ENCODE data around the gene PRDM15. TPM values are rescaled to one million over a fixed set of nuclear protein-coding genes. Genes with fewer than 3 reads are reported as not detected.

PRDM15 gene
- total RNA-seq, 2 donors from 2014 or later: 6.7 to 18.1 TPM

DNA sequence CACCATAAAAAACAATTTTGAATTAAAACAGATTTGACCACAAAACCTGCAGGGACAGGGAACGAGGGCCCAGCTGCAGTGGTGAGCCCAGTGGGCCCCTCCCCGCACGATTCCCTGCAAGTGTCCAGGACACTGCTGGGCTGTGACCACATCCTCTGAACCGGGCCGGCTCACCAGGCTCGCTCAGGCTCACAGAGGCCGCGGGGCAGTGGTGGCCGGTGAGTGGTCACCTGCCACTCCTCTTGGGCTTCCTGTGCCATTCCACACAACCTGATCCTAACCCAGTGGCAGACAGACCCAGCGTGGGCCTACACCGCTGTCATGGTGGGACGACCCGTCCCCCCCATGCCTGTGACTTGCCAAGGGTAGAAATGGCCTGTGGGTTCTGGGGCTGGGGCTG is 75.8 kb downstream of the PRDM15 start:
- H3K9me3 ChIP-seq: no peaks in the 10 kb centered on the region
- H3K4me1 ChIP-seq (replicated peaks): no peaks in the 10 kb centered on the region
- no peaks in the 10 kb centered on the region for H3K36me3 ChIP-seq
- no peak overlapping the region for H3K4me3 ChIP-seq
- TF ChIP-seq CTCF (IDR thresholded peaks at IDR 0.05) (no peak), POLR2AphosphoS5 (IDR thresholded peaks at IDR 0.05) (no peak), POLR2A (IDR thresholded peaks at IDR 0.05) (no peak)
- intact Hi-C loops (cut with DNase I): no loop called here
- WGBS: 88% methylated on average over 13 of the region's 13 CpGs
- H3K27me3 ChIP-seq (replicated peaks; ENCODE audit: insufficient read depth): no peaks in the 10 kb centered on the region
- H3K27ac ChIP-seq: no peak overlapping the region
- no peak for DNase-seq (ENCODE audit: low spot score)

GRCh38 chr21:41802684-41803083 is 76.5 kb downstream of the PRDM15 start:
- H3K27ac ChIP-seq: peak overlapping the region in 1 of 2 donors; percentile 38
- H3K9me3 ChIP-seq: no peaks in the 10 kb centered on the region
- peak; percentile 87 for DNase-seq (ENCODE audit: low spot score)
- no peaks in the 10 kb centered on the region for H3K27me3 ChIP-seq (replicated peaks; ENCODE audit: insufficient read depth)
- no peaks in the 10 kb centered on the region for H3K36me3 ChIP-seq
- H3K4me1 ChIP-seq (replicated peaks): no peaks in the 10 kb centered on the region
- WGBS: 42% methylated on average over 19 of the region's 19 CpGs
- TF ChIP-seq POLR2A (IDR thresholded peaks at IDR 0.05): no peak
- TF ChIP-seq POLR2AphosphoS5 (IDR thresholded peaks at IDR 0.05): peak; percentile 49
- intact Hi-C loops (cut with DNase I): no loop called here
- no peak overlapping the region for H3K4me3 ChIP-seq

DNA sequence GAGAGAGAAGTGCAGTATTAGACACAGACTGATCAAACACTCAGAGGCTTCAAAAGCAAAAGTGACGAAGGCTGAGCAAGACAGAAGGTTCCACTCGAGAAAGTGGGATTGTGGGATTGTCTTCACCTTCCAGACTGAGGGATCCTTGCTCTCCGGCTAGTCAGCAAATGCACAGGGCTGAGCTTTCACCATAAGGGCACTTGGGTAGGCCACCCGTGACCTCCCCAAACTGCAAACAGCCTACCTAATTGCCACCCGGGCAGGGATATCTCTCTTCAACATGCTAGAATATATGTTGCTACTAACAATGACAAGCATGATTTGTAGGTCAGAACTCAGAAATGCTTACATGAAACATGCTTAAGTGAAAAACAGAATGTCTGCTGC is 77.0 kb downstream of the PRDM15 start:
- Histone ChIP-seq H3K27ac (peak overlapping the region in 1 of 2 donors; percentile 38), H3K4me3 (no peak overlapping the region), H3K9me3 (no peaks in the 10 kb centered on the region), H3K4me1 (replicated peaks) (no peaks in the 10 kb centered on the region), H3K36me3 (no peaks in the 10 kb centered on the region), H3K27me3 (replicated peaks; ENCODE audit: insufficient read depth) (no peaks in the 10 kb centered on the region)
- 91% methylated on average over 5 of the region's 5 CpGs for WGBS
- intact Hi-C loops (cut with DNase I): no loop called here
- DNase-seq (ENCODE audit: low spot score): no peak
- TF ChIP-seq POLR2AphosphoS5 (IDR thresholded peaks at IDR 0.05) (no peak), CTCF (IDR thresholded peaks at IDR 0.05) (no peak), POLR2A (IDR thresholded peaks at IDR 0.05) (no peak)

- Histone ChIP-seq H3K27ac (no peak overlapping the region), H3K9me3 (no peaks in the 10 kb centered on the region), H3K4me1 (replicated peaks) (no peaks in the 10 kb centered on the region), H3K36me3 (no peaks in the 10 kb centered on the region), H3K4me3 (no peak overlapping the region), H3K27me3 (replicated peaks; ENCODE audit: insufficient read depth) (no peaks in the 10 kb centered on the region)
- WGBS: 90% methylated on average over 32 of the region's 32 CpGs
- intact Hi-C loops (cut with DNase I): no loop called here
- DNase-seq (ENCODE audit: low spot score): no peak
- no peak for TF ChIP-seq CTCF (IDR thresholded peaks at IDR 0.05)
- TF ChIP-seq POLR2A (IDR thresholded peaks at IDR 0.05): no peak
- TF ChIP-seq POLR2AphosphoS5 (IDR thresholded peaks at IDR 0.05): no peak
These were observed 77.6 kb downstream of the PRDM15 start for GRCh38 chr21:41801321-41802197.

GRCh38 chr21:41800425-41801320 is 78.5 kb downstream of the PRDM15 start:
- DNase-seq (ENCODE audit: low spot score): no peak

More at GRCh38 chr21:41800425-41801320, 78.5 kb downstream of the PRDM15 start:
- intact Hi-C loops (cut with DNase I): no loop called here
- H3K9me3 ChIP-seq: no peaks in the 10 kb centered on the region
- H3K27ac ChIP-seq: no peak overlapping the region
- no peaks in the 10 kb centered on the region for H3K36me3 ChIP-seq
- no peaks in the 10 kb centered on the region for H3K4me1 ChIP-seq (replicated peaks)
- WGBS: 86% methylated on average over 24 of the region's 24 CpGs
- H3K4me3 ChIP-seq: no peak overlapping the region
- TF ChIP-seq POLR2AphosphoS5 (IDR thresholded peaks at IDR 0.05): no peak
- TF ChIP-seq CTCF (IDR thresholded peaks at IDR 0.05): no peak
- TF ChIP-seq POLR2A (IDR thresholded peaks at IDR 0.05): no peak
- H3K27me3 ChIP-seq (replicated peaks; ENCODE audit: insufficient read depth): no peaks in the 10 kb centered on the region

All from prostate gland (tissue), 2 donors.